ENCODE measurements around the gene QPCTL.
"Not testable (repeated sequence)": the region's sequence is repeated elsewhere in the genome, so short reads cannot be mapped to it uniquely, and the experiment has no call there.

Gene QPCTL

DNA sequence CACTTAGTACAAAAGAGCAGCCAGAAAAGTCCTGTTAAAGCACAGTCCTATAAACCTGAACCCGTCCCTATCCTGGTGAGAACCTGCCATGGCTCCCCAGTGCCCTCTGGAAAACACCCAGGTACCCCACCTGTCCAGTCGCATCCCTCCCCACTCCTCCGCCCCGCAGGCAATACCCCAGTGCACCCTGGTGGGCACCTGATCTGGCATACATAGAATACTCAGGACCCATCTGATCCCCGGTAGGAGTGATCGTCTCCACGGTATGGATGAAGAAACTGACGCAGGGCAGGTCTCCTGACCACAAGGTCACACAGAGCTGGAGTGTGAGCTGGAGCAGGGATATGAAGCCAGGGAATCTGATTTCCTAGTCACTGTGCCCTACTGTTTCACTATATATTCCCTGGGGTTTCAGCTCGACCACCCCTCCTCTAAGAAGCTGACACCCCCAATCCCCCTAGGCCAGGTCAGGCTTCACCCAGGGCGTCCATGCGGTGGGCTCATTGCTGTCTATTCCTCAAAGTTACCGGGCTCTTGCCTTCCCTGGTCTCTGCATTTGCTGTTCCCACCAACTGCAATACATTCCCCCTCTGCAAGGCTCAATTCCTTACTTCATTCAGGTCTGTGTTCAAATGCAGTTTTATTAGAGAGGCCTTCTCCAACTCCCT is 25.7 kb downstream of the QPCTL start:
- peak overlapping the region; percentile 63 for H3K4me3 ChIP-seq (ENCODE audit: low read depth, low read length)
- TF ChIP-seq, protein P1, sequence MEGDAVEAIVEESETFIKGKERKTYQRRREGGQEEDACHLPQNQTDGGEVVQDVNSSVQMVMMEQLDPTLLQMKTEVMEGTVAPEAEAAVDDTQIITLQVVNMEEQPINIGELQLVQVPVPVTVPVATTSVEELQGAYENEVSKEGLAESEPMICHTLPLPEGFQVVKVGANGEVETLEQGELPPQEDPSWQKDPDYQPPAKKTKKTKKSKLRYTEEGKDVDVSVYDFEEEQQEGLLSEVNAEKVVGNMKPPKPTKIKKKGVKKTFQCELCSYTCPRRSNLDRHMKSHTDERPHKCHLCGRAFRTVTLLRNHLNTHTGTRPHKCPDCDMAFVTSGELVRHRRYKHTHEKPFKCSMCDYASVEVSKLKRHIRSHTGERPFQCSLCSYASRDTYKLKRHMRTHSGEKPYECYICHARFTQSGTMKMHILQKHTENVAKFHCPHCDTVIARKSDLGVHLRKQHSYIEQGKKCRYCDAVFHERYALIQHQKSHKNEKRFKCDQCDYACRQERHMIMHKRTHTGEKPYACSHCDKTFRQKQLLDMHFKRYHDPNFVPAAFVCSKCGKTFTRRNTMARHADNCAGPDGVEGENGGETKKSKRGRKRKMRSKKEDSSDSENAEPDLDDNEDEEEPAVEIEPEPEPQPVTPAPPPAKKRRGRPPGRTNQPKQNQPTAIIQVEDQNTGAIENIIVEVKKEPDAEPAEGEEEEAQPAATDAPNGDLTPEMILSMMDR (IDR thresholded peaks at IDR 0.05; ENCODE audit: insufficient read depth, low read length, missing control alignments): no peak
- CTCF ChIA-PET: interaction anchor here (1.3 to 13.6 kb wide), 3 partner anchors 22 to 99 kb away, joined by 3 to 198 read pairs (median 3); partner anchors contain the start of genes QPCTL, SIX5 and SNRPD2
- no peak for DNase-seq (ENCODE audit: low read depth, low spot score)
- POLR2A ChIA-PET: interaction anchor here (1.4 to 2.6 kb wide), 4 partner anchors 13 to 51 kb away, joined by 3 to 54 read pairs (median 10); partner anchors contain the start of genes FBXO46, QPCTL, SIX5 and SNRPD2

DNA sequence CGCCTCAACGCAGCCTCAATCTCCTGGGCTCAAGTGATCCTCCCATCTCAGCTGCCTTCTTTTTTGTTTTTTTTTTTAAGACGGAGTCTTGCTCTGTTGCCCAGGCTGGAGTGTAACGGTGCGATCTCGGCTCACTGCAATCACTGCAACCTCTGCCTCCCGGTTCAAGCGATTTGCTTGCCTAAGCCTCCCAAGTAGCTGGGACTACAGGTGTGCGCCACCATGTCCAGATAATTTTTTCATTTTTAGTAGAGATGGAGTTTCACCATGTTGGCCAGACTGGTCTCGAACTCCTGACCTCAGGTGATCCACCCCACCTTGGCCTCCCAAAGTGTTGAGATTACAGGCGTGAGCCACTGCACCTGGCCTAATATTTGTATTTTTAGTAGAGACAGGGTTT is 27.6 kb downstream of the QPCTL start:
- H3K4me3 ChIP-seq (ENCODE audit: low read depth, low read length); POLR2A ChIA-PET; DNase-seq (ENCODE audit: low read depth, low spot score): not testable (repeated sequence)
- CTCF ChIA-PET: interaction anchor here (1.2 to 2.2 kb wide), 2 partner anchors 27 to 79 kb away, joined by 5 to 13 read pairs; partner anchors contain the start of genes QPCTL and SNRPD2

DNA sequence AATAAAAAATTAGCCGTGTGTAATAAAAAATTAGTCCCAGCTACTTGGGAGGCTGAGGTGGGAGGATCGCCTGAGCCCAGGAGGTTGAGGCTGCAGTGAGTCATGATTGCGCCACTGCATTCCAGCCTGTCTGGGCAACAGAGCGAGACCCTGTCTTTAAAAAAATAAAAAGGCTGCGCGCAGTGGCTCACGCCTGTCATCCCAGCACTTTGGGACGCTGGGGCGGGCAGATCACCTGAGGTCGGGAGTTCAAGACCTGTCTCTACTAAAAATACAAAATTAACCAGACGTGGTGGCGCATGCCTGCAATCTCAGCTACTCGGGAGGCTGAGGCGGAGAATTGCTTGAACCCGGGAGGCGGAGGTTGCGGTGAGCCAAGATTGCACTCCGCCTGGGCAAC is 36.2 kb downstream of the QPCTL start:
- CTCF ChIA-PET; POLR2A ChIA-PET; DNase-seq (ENCODE audit: low read depth, low spot score); H3K4me3 ChIP-seq (ENCODE audit: low read depth, low read length): not testable (repeated sequence)

DNA sequence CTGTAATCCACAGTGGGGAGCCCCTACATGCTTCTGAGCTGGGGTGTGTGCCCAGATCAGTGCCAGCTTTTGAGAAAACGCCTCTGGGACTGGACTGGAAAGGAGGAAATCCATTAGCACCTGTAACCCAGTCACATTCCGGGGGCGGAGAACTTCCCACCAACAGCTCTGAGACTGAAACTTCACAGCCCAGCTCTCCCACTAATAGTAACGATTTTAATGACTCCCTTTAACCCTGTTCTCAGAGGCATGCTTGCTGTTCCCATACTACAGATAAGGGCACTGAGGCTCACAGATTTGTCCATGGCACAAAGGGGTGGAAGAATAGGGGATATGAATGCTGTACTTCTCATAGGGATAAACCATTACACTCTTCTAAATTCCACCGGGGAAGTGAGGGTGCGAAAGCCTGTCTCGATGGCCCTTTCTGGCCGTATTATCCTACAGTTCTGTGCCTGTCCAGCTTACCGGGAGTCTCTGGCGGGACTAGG is 37.4 kb downstream of the QPCTL start:
- CTCF ChIA-PET: interaction anchor here (0.8 to 2.7 kb wide), 7 partner anchors 13 to 244 kb away, joined by 3 to 19 read pairs (median 5); partner anchors contain the start of genes QPCTL and SNRPD2
- TF ChIP-seq, protein P1 (IDR thresholded peaks at IDR 0.05; ENCODE audit: insufficient read depth, low read length, missing control alignments): no peak
- H3K4me3 ChIP-seq (ENCODE audit: low read depth, low read length): peak overlapping the region; percentile 88
- DNase-seq (ENCODE audit: low read depth, low spot score): no peak
- POLR2A ChIA-PET: interaction anchor here (0.7 to 1.4 kb wide), 3 partner anchors 10 to 38 kb away, joined by 3 to 5 read pairs (median 4); partner anchors contain the start of genes QPCTL and SNRPD2

GRCh38 chr19:45730368-45731288 is 38.2 kb downstream of the QPCTL start, which contains the start of gene FBXO46:
Gene FBXO46, minus strand, starts transcription at chr19:45730896. Its CDS starts 17,401 bp downstream, at chr19:45713495.
- ChIA-PET CTCF (interaction anchor here (1.1 to 2.7 kb wide), 8 partner anchors 14 to 245 kb away, joined by 3 to 19 read pairs (median 6); partner anchors contain the start of genes QPCTL, SIX5 and SNRPD2), POLR2A (interaction anchor here (0.6 to 1.4 kb wide), 7 partner anchors 10 to 65 kb away, joined by 3 to 11 read pairs (median 4); partner anchors contain the start of genes QPCTL, SIX5 and SNRPD2)
- TF ChIP-seq, protein P1 (IDR thresholded peaks at IDR 0.05; ENCODE audit: insufficient read depth, low read length, missing control alignments): peak; percentile 43
- peak within 1 kb of the TSS; percentile 88 for H3K4me3 ChIP-seq (ENCODE audit: low read depth, low read length)
- DNase-seq (ENCODE audit: low read depth, low spot score): peak; percentile 90

DNA sequence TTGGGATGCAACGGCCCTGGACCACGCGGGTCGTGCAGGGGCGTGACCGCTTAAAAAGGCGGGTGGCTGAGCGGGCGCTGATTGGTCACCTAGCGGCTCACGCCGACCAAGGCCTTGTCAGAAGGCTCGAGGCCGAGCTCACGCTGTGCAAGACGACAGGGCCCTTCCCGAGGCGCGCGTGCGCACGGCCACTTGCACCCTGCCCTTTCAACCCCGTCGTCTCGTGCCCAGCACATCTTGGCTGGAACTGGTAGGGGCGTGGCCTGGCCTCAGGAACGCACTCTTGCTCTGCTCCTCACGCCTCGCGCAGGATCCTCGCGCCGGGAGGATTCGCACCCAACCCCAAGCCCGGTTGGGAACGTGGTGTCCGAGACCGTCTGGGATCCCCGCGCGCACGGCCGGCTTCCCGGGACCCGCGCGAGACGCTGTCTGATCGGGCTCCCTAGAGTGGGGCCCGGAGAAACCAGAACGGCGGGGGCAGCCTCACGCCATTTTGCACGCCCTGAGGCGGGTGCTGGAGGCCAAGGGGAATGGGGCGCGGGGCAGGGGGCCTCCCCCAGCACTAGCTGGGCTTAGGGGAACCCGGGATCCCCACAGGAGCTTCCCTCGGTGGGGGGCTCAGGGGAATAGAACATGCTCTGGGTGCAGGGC is 40.8 kb downstream of the QPCTL start, which contains the start of gene MEIOSIN:
MEIOSIN (plus strand) TSS at position 280 of the 651 bp plus-strand sequence. CDS start 1,938 bp downstream, outside the sequence.
- ChIA-PET CTCF (interaction anchor here (0.7 kb wide), 1 partner anchor 36 kb away, joined by 3 read pairs; the partner anchor contains the start of gene SIX5), POLR2A (interaction anchor here (0.6 kb wide), 1 partner anchor 20 kb away, joined by 3 read pairs; no protein-coding TSS in a partner anchor)
- TF ChIP-seq, protein P1 (IDR thresholded peaks at IDR 0.05; ENCODE audit: insufficient read depth, low read length, missing control alignments): no peak
- no peak for DNase-seq (ENCODE audit: low read depth, low spot score)
- H3K4me3 ChIP-seq (ENCODE audit: low read depth, low read length): no peak within 1 kb of the TSS
